Activated naive CD8-positive, alpha-beta T cell (primary cell): ENCODE data around the gene MAML3.

Experiments used
- H3K27ac Mint-ChIP-seq: one replicate; pipeline ENCODE4 v1.8.0; 2021; ENCODE audit warnings: mixed read lengths
- H3K27me3 Mint-ChIP-seq: one replicate; pipeline ENCODE4 v1.8.0; 2021; ENCODE audit warnings: mixed read lengths
- H3K36me3 Mint-ChIP-seq: one replicate; pipeline ENCODE4 v1.8.0; 2021; ENCODE audit warnings: mixed read lengths
- H3K4me1 Mint-ChIP-seq: one replicate; pipeline ENCODE4 v1.8.0; 2021; ENCODE audit warnings: low read depth, mixed read lengths
- H3K4me3 Mint-ChIP-seq: one replicate; pipeline ENCODE4 v1.8.0; 2021; ENCODE audit warnings: mild to moderate bottlenecking, mixed read lengths
- H3K9me3 Mint-ChIP-seq: one replicate; pipeline ENCODE4 v1.8.0; 2021; ENCODE audit warnings: low read depth, mixed read lengths

The MAML3 gene

DNA sequence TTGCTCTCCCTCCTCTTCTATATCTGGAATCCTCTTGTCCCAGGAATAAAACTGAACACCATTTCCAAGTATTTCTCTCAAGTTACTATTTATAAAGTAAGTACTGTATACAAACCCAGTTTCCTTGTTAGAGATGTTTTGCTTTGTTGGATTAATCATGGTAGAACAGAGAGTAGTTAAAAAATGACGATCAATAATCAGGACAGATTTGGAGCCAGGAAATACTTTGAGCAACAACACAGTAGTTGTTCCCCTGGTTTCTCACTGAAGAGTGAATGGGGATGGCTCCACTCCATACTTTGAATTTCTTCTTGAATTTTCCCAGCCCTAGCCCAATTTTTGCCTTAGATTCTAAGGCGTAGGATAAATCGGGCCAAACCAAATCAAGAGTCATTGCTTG lies 467.0 kb downstream of the MAML3 start:
- peaks cover 5% of the 10 kb centered on the region for H3K9me3 Mint-ChIP-seq
- H3K4me1 Mint-ChIP-seq: peaks cover 4% of the 10 kb centered on the region
- H3K4me3 Mint-ChIP-seq: no peak overlapping the region
- H3K36me3 Mint-ChIP-seq: peaks cover 3% of the 10 kb centered on the region
- H3K27ac Mint-ChIP-seq: no peak overlapping the region
- no peaks in the 10 kb centered on the region for H3K27me3 Mint-ChIP-seq

- Mint-ChIP-seq H3K36me3 (peaks cover 3% of the 10 kb centered on the region), H3K9me3 (peaks cover 5% of the 10 kb centered on the region), H3K4me1 (peaks cover 4% of the 10 kb centered on the region), H3K27me3 (no peaks in the 10 kb centered on the region), H3K27ac (no peak overlapping the region), H3K4me3 (no peak overlapping the region)
Measured at GRCh38 chr4:139686130-139686529, 467.9 kb downstream of the MAML3 start.

GRCh38 chr4:139685180-139685579 lies 468.8 kb downstream of the MAML3 start:
- Mint-ChIP-seq H3K9me3 (peaks cover 5% of the 10 kb centered on the region), H3K36me3 (peaks cover 3% of the 10 kb centered on the region), H3K27ac (no peak overlapping the region), H3K4me1 (peaks cover 4% of the 10 kb centered on the region), H3K4me3 (no peak overlapping the region), H3K27me3 (no peaks in the 10 kb centered on the region)

GRCh38 chr4:139684351-139684750 lies 469.6 kb downstream of the MAML3 start:
- Mint-ChIP-seq H3K36me3 (peaks cover 3% of the 10 kb centered on the region), H3K27ac (no peak overlapping the region), H3K27me3 (no peaks in the 10 kb centered on the region), H3K4me3 (no peak overlapping the region), H3K9me3 (peaks cover 5% of the 10 kb centered on the region), H3K4me1 (peaks cover 4% of the 10 kb centered on the region)

- peaks cover 5% of the 10 kb centered on the region for H3K36me3 Mint-ChIP-seq
- H3K27ac Mint-ChIP-seq: no peak overlapping the region
- no peak overlapping the region for H3K4me3 Mint-ChIP-seq
Measured at GRCh38 chr4:139682741-139683151, 471.2 kb downstream of the MAML3 start.

DNA sequence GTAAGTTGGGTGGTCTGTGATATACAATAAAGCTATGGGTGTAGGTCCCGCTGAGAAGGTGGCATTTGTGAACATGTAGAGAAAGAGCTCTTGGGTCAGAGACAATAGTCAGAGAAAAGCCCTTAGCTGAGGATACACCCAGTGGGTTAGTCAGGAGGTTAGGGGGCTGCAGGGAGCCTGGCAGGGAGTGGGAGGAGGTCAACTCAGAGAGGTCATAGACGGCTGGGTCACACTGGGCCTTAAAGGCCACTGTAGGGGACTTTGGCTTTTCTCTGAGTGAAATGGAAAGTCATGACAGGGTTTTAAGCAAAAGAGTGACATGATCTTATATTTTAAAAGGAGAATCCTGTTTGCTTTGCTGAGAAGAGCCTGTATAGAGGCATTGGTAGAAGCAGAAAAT lies 471.7 kb downstream of the MAML3 start:
- peaks cover 5% of the 10 kb centered on the region for H3K36me3 Mint-ChIP-seq
- peaks cover 4% of the 10 kb centered on the region for H3K4me1 Mint-ChIP-seq
- peaks cover 5% of the 10 kb centered on the region for H3K9me3 Mint-ChIP-seq
- no peaks in the 10 kb centered on the region for H3K27me3 Mint-ChIP-seq
- no peak overlapping the region for H3K27ac Mint-ChIP-seq
- H3K4me3 Mint-ChIP-seq: no peak overlapping the region

More at GRCh38 chr4:139682741-139683151, 471.2 kb downstream of the MAML3 start:
- Mint-ChIP-seq H3K27me3 (no peaks in the 10 kb centered on the region), H3K9me3 (peaks cover 5% of the 10 kb centered on the region), H3K4me1 (peaks cover 4% of the 10 kb centered on the region)

GRCh38 chr4:139676913-139677585 lies 476.9 kb downstream of the MAML3 start:
- Mint-ChIP-seq H3K27me3 (no peaks in the 10 kb centered on the region), H3K27ac (no peak overlapping the region), H3K4me1 (no peaks in the 10 kb centered on the region), H3K4me3 (no peak overlapping the region), H3K9me3 (no peaks in the 10 kb centered on the region), H3K36me3 (peaks cover 2% of the 10 kb centered on the region)

DNA sequence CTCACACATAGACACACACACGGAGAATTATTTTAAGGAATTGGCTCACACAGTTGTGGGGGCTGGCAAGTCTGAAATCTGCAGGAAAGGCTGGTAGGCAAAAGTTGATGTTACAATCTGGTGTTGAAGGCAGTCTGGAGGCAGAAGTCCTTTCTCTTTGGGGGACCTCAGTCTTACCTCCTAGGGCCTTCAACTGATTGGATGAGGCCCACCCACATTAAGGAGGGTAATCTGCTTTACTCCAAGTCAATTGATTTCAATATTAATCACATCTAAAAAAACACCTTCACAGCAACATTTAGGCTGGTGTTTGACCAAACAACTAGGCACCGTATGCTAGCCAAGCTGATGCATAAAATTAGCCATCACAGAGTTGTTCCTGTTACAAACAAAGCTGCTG lies 477.6 kb downstream of the MAML3 start:
- H3K27me3 Mint-ChIP-seq: no peaks in the 10 kb centered on the region
- H3K36me3 Mint-ChIP-seq: peaks cover 2% of the 10 kb centered on the region
- H3K27ac Mint-ChIP-seq: no peak overlapping the region
- H3K4me1 Mint-ChIP-seq: no peaks in the 10 kb centered on the region
- no peaks in the 10 kb centered on the region for H3K9me3 Mint-ChIP-seq
- no peak overlapping the region for H3K4me3 Mint-ChIP-seq

DNA sequence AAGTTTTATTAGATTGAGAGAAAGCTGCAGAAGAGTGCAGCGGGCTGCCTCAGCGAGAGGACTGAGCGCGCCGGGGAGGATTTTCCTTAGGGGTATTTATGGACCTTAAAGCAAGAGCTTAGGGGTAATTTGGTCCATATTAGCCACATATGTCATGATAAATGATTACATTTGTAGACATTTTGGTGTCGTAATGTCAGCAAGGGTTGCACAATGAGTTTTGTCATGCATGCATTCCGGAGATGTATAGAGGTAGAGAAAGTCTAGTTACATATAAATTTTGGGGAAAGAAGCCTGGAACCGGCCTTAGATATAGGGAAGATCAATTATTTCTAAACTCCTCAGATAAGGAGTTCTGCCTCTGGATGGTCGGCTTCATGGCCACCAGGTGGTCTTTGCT lies 478.3 kb downstream of the MAML3 start:
- Mint-ChIP-seq H3K36me3 (peaks cover 2% of the 10 kb centered on the region), H3K4me3 (no peak overlapping the region), H3K4me1 (no peaks in the 10 kb centered on the region), H3K9me3 (no peaks in the 10 kb centered on the region), H3K27me3 (no peaks in the 10 kb centered on the region), H3K27ac (no peak overlapping the region)

DNA sequence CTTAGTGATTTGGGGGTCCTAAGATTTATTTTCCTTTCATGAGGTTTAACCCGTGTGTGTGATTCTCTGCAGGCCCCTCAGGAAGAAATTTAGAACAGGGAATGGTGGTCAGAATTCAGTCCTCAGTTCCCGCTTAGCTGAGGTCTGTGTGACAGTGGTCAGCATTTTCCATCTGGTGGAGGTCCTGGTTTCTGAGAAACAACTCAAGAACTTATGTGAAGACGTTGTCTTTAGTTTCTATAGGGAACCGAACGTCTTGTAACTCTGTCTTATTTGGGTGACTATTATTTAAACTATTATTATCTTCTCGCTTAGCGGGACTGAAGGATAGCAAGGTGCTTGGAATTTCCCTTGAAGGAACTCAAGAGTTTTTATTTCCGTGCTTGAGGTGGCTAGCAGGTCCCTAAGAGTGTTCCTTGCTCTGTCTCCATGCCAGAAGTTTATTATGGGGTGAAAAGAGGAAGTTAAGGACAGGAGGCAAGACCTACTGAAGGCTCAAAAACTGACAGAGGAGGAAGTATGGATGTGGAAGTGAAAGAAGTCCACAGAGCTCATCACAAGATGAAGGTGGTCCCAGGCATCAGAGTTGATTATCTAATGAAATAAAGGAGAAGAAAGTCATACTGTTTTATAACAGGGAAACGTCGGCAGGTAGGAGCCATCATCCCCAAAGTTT lies 479.0 kb downstream of the MAML3 start:
- Mint-ChIP-seq H3K27me3 (no peaks in the 10 kb centered on the region), H3K36me3 (peaks cover 2% of the 10 kb centered on the region), H3K9me3 (no peaks in the 10 kb centered on the region), H3K27ac (no peak overlapping the region), H3K4me3 (no peak overlapping the region), H3K4me1 (no peaks in the 10 kb centered on the region)

DNA sequence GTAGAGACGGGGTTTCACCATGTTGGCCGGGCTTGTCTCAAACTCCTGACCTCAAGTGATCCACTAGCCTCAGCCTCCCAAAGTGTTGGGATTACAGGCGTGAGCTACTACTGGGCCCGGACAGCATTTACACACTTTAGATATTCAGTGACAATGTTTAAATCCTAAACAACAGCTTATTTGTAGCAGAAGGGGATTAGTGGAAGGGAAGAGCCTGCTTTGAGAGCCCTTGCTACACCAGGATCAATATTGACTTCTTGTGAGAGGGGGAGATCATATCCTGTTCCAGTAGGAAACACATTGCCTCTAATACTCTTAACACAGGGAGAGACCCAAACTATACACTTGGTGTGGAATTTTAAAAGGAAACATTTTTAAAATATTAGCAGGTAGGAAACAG lies 481.3 kb downstream of the MAML3 start:
- Mint-ChIP-seq H3K4me1 (no peaks in the 10 kb centered on the region), H3K9me3 (no peaks in the 10 kb centered on the region), H3K27me3 (no peaks in the 10 kb centered on the region), H3K27ac (no peak overlapping the region), H3K36me3 (no peaks in the 10 kb centered on the region), H3K4me3 (no peak overlapping the region)

DNA sequence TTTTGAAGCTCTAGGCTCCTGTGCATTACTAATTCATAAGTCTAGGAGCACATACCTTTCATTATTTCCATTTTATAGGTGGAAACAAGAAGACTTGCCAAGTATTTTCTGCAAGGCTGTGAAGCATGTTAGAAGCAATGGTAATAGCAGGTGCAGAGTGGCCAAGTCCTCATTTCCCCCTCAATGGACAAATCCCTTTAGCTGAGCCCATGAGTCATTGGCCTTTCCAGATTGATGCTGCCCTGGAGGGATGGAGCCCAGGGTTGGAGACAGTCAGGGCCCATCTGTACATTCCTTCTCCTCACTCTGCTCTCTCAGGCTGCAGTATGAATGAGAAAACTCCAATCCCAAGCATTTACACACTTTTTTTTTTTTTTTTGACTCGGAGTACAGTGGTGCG lies 481.8 kb downstream of the MAML3 start:
- no peaks in the 10 kb centered on the region for H3K4me1 Mint-ChIP-seq
- no peaks in the 10 kb centered on the region for H3K36me3 Mint-ChIP-seq
- H3K27ac Mint-ChIP-seq: no peak overlapping the region
- H3K4me3 Mint-ChIP-seq: no peak overlapping the region
- H3K9me3 Mint-ChIP-seq: no peaks in the 10 kb centered on the region
- no peaks in the 10 kb centered on the region for H3K27me3 Mint-ChIP-seq

DNA sequence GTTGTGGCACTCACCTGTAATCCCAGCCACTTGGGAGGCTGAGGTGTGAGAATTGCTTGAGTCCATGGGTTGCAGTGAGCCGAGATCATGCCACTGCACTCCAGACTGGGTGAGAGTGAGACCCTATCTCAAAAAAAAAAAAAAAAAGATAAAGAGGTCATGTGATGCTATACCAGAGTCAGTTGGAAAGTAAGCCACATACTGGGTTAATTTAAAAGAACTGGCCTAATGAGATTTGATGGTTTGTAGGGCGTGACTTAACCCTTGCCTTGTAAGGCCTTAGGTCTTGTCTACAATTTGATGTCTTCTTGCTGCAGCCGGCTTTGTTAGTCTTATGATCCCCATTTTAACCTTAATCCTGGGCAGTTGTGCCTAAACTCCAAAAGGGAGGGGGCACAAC lies 483.2 kb downstream of the MAML3 start:
- Mint-ChIP-seq H3K36me3 (no peaks in the 10 kb centered on the region), H3K4me3 (no peak overlapping the region), H3K9me3 (no peaks in the 10 kb centered on the region), H3K27ac (no peak overlapping the region), H3K4me1 (peaks cover 14% of the 10 kb centered on the region), H3K27me3 (no peaks in the 10 kb centered on the region)

DNA sequence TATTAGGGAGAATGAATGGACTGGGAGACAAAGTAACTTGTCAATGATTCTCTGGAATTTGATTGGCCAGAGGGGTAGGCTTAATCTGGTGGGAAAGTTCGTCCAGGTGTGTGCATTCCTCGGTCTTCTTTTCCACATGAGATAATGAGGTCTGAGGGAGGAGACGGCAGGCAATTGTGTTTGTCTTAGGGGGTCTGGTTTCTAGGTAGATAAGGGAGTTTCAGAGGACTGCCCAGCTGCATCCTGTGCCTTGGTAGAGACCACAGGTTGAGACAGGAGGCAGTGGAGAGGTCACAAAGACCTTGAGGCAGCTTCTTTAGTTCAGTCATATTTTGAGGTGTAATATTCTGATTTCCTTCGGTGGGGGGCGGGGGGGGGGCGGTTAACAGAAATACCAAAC lies 484.1 kb downstream of the MAML3 start:
- no peaks in the 10 kb centered on the region for H3K27me3 Mint-ChIP-seq
- no peak overlapping the region for H3K27ac Mint-ChIP-seq
- H3K4me1 Mint-ChIP-seq: peaks cover 20% of the 10 kb centered on the region
- H3K9me3 Mint-ChIP-seq: no peaks in the 10 kb centered on the region
- no peak overlapping the region for H3K4me3 Mint-ChIP-seq
- H3K36me3 Mint-ChIP-seq: no peaks in the 10 kb centered on the region

GRCh38 chr4:139669335-139669734 lies 484.6 kb downstream of the MAML3 start:
- peaks cover 20% of the 10 kb centered on the region for H3K4me1 Mint-ChIP-seq
- no peak overlapping the region for H3K4me3 Mint-ChIP-seq
- H3K27ac Mint-ChIP-seq: no peak overlapping the region

More at GRCh38 chr4:139669335-139669734, 484.6 kb downstream of the MAML3 start:
- Mint-ChIP-seq H3K9me3 (no peaks in the 10 kb centered on the region), H3K36me3 (no peaks in the 10 kb centered on the region), H3K27me3 (no peaks in the 10 kb centered on the region)
